ENCODE results near the gene FBRSL1. TPM values are rescaled to one million over a fixed set of nuclear protein-coding genes. Genes with fewer than 3 reads are reported as not detected.

The FBRSL1 gene
- polyA plus RNA-seq, 1 of the 3 experiments (the other 2 are of a cell fraction): 5.5 TPM

- H3K9me3 ChIP-seq: no peaks in the 10 kb centered on the region
- peak overlapping the region; percentile 98 for H3K4me2 ChIP-seq
- no peaks in the 10 kb centered on the region for H3F3A ChIP-seq (replicated peaks; ENCODE audit: insufficient read depth)
- no peaks in the 10 kb centered on the region for H3K9me2 ChIP-seq
- peak; percentile 96 for DNase-seq
- H3K36me3 ChIP-seq (replicated peaks in 1 of 2; ENCODE audit: control insufficient read depth in 1 of 2, insufficient read depth in 2 of 2, low read length in 1 of 2): peaks cover 0 to 3% of the 10 kb centered on the region in 2 experiments
- H2AFZ ChIP-seq (ENCODE audit: low read depth): no peak overlapping the region
- peak overlapping the region; percentile 68 to 80 for H3K4me3 ChIP-seq (ENCODE audit: low read depth in 2 of 2, low read length in 1 of 2)
- WGBS (ENCODE audit: low lambda C conversion rate): 5% methylated on average over 22 of the region's 49 CpGs
- peaks cover 0 to 11% of the 10 kb centered on the region in 2 experiments; a peak in 1 of 4 replicates for H3K4me1 ChIP-seq (ENCODE audit: control insufficient read depth in 1 of 2, insufficient read depth in 2 of 2, low read depth in 1 of 2, low read length in 1 of 2)
- H3K27me3 ChIP-seq (ENCODE audit: insufficient read depth): no peaks in the 10 kb centered on the region
- ChIA-PET CTCF (interaction anchor here (0.6 to 5.9 kb wide), 31 partner anchors 9 to 420 kb away, joined by 3 to 80 read pairs (median 4); no protein-coding TSS in a partner anchor), POLR2A (interaction anchor here (0.8 to 1.0 kb wide), 2 partner anchors 10 to 146 kb away, joined by 3 read pairs; no protein-coding TSS in a partner anchor)
- peaks cover 8% of the 10 kb centered on the region; the same call in 1 of the 2 replicates for H3K79me2 ChIP-seq (ENCODE audit: insufficient read depth)
- no peak; the same call in 1 of the 2 replicates for TF ChIP-seq YY1 (IDR thresholded peaks at IDR 0.05; ENCODE audit: low read depth)
- no peak for TF ChIP-seq FOXM1 (IDR thresholded peaks at IDR 0.05; ENCODE audit: low read depth)
- no peak for TF ChIP-seq TAF1 (IDR thresholded peaks at IDR 0.05; ENCODE audit: borderline replicate concordance, low read depth, low read length)
- TF ChIP-seq MEF2A (IDR thresholded peaks at IDR 0.05; ENCODE audit: borderline replicate concordance, low read depth): no peak
- peak; percentile 56 for TF ChIP-seq RAD21 (IDR thresholded peaks at IDR 0.05; ENCODE audit: low read length)
- peak; percentile 83 for TF ChIP-seq CTCF (IDR thresholded peaks at IDR 0.05)
- TF ChIP-seq SMC3 (IDR thresholded peaks at IDR 0.05; ENCODE audit: low read depth, low read length): peak; percentile 61
- H3K9ac ChIP-seq: peak overlapping the region; percentile 62; the same call in 1 of the 2 replicates
- peaks cover 37% of the 10 kb centered on the region for H4K20me1 ChIP-seq (ENCODE audit: insufficient read depth)
- peak overlapping the region in 1 of 2 experiments; percentile 63; a peak in 2 of 4 replicates for H3K27ac ChIP-seq (ENCODE audit: low read depth in 2 of 2, low read length in 1 of 2)
Measured at GRCh38 chr12:132560614-132561426, 70.9 kb downstream of the FBRSL1 start.

Other genes with a start within 250 kb of the FBRSL1 start
- not detected in 2 replicates for gene GALNT9, start 160.6 kb upstream of the FBRSL1 start, polyA plus RNA-seq (2012; rRNA removed)
- gene LRCOL1, start 120.4 kb downstream of the FBRSL1 start, polyA plus RNA-seq (2012; rRNA removed): 0.44 and 1.1 TPM in 2 replicates
- 0.03 TPM in 1 of 2 replicates, not detected in the other for gene P2RX2, start 128.6 kb downstream of the FBRSL1 start, polyA plus RNA-seq (2012; rRNA removed)
- 17.8 and 20.1 TPM in 2 replicates for gene POLE, start 197.2 kb downstream of the FBRSL1 start, polyA plus RNA-seq (2012; rRNA removed)
- 25.4 and 35.8 TPM in 2 replicates for gene PXMP2, start 197.4 kb downstream of the FBRSL1 start, polyA plus RNA-seq (2012; rRNA removed)
- gene PGAM5, start 220.7 kb downstream of the FBRSL1 start, polyA plus RNA-seq (2012; rRNA removed): 19.9 and 22.5 TPM in 2 replicates

All from SK-N-SH (cell line).